CD4-positive, alpha-beta T cell treated with Interleukin-10 for 1 hour (primary cell): Measurements from ENCODE around the gene UNC93A.
A peak's percentile ranks its signal among the peaks of the same experiment; 100 is the strongest.
"Not testable (repeated sequence)": the region's sequence is repeated elsewhere in the genome, so short reads cannot be mapped to it uniquely, and the experiment has no call there.

ENCODE experiments used
- DNase-seq: peaks from one replicate; pipeline ENCODE4 v3.0.0-alpha.2; 2020

UNC93A gene

GRCh38 chr6:167345960-167346359 is 54.8 kb downstream of the UNC93A start:
- no peak for DNase-seq

- DNase-seq: no peak
Measured at GRCh38 chr6:167347226-167347625, 56.1 kb downstream of the UNC93A start.

- no peak for DNase-seq
Measured at GRCh38 chr6:167349631-167350274, 58.6 kb downstream of the UNC93A start.

GRCh38 chr6:167350275-167350696 is 59.2 kb downstream of the UNC93A start:
- DNase-seq: no peak

GRCh38 chr6:167350731-167351655 is 59.9 kb downstream of the UNC93A start:
- DNase-seq: peak; percentile 82

- DNase-seq: no peak
Measured at GRCh38 chr6:167351656-167352345, 60.7 kb downstream of the UNC93A start.

- DNase-seq: no peak
Measured at GRCh38 chr6:167356874-167357273, 65.8 kb downstream of the UNC93A start.

- DNase-seq: not testable (repeated sequence)
Measured at GRCh38 chr6:167358394-167358793, 67.3 kb downstream of the UNC93A start.

- DNase-seq: not testable (repeated sequence)
Measured at GRCh38 chr6:167361170-167361569, 70.1 kb downstream of the UNC93A start.
